NCI-H1436 treated with DMSO at 0.1 percent for 48 hours (cell line): ENCODE measurements around the gene FAM110A.
"Not testable (repeated sequence)": the region's sequence is repeated elsewhere in the genome, so short reads cannot be mapped to it uniquely, and the experiment has no call there.

Experiments used
- DNase-seq: peaks from one replicate; lab custom pipeline; 2025; lab: John Stamatoyannopoulos, UW

Gene FAM110A

GRCh38 chr20:833450-834150 lies at the start of gene FAM110A:
FAM110A (plus strand) TSS chr20:833715; CDS start chr20:844805, 11,090 bp downstream.
- DNase-seq: peak; percentile 73

GRCh38 chr20:787825-788224 lies 45.7 kb upstream of the FAM110A start:
- DNase-seq: no peak

GRCh38 chr20:791056-791455 lies 42.5 kb upstream of the FAM110A start:
- no peak for DNase-seq

GRCh38 chr20:792248-792647 lies 41.3 kb upstream of the FAM110A start:
- DNase-seq: no peak

GRCh38 chr20:796921-797320 lies 36.6 kb upstream of the FAM110A start:
- DNase-seq: no peak

GRCh38 chr20:798746-799145 lies 34.8 kb upstream of the FAM110A start:
- DNase-seq: not testable (repeated sequence)

- not testable (repeated sequence) for DNase-seq
These were observed 33.5 kb upstream of the FAM110A start for GRCh38 chr20:800026-800425.

GRCh38 chr20:801678-802077 lies 31.8 kb upstream of the FAM110A start:
- no peak for DNase-seq

GRCh38 chr20:805713-806112 lies 27.8 kb upstream of the FAM110A start:
- DNase-seq: no peak

- DNase-seq: not testable (repeated sequence)
These were observed 21.6 kb upstream of the FAM110A start for GRCh38 chr20:811776-812434.

- DNase-seq: not testable (repeated sequence)
These were observed 21.1 kb upstream of the FAM110A start for GRCh38 chr20:812435-812814.

GRCh38 chr20:813390-813789 lies 20.1 kb upstream of the FAM110A start:
- no peak for DNase-seq

GRCh38 chr20:815226-815625 lies 18.3 kb upstream of the FAM110A start:
- no peak for DNase-seq

- DNase-seq: peak; percentile 37
These were observed 17.5 kb upstream of the FAM110A start for GRCh38 chr20:815914-816606.

- DNase-seq: no peak
These were observed 15.4 kb upstream of the FAM110A start for GRCh38 chr20:818001-818664.

- DNase-seq: no peak
These were observed 13.7 kb upstream of the FAM110A start for GRCh38 chr20:819680-820322.

GRCh38 chr20:820323-820953 lies 13.1 kb upstream of the FAM110A start:
- DNase-seq: no peak

GRCh38 chr20:821046-821730 lies 12.3 kb upstream of the FAM110A start:
- no peak for DNase-seq

GRCh38 chr20:821731-822065 lies 11.8 kb upstream of the FAM110A start:
- no peak for DNase-seq

- DNase-seq: no peak
These were observed 10.6 kb upstream of the FAM110A start for GRCh38 chr20:822651-823573.
